ENCODE results near the gene UBN1. TPM values are rescaled to one million over a fixed set of nuclear protein-coding genes. Genes with fewer than 3 reads are reported as not detected.

The UBN1 gene
- total RNA-seq, 1 experiment from 2014 or later: 63.1 TPM

GRCh38 chr16:4890686-4891085 is 43.4 kb downstream of the UBN1 start:
- H3K36me3 ChIP-seq (ENCODE audit: control insufficient read depth, insufficient read depth, low read length): peaks cover 7% of the 10 kb centered on the region
- H3K4me3 ChIP-seq (ENCODE audit: low read depth in 2 of 2, low read length in 2 of 2): no peak overlapping the region
- TF ChIP-seq TCF7L2 (IDR thresholded peaks at IDR 0.05; ENCODE audit: low read depth, low read length): no peak
- TF ChIP-seq POLR2AphosphoS5 (IDR thresholded peaks at IDR 0.05; ENCODE audit: low read depth, low read length): no peak
- no peak for TF ChIP-seq CTCF (IDR thresholded peaks at IDR 0.05)
- no peak for TF ChIP-seq REST (IDR thresholded peaks at IDR 0.05; ENCODE audit: insufficient read depth in 1 of 2, low read depth in 2 of 2, low read length in 1 of 2)
- TF ChIP-seq SIN3A (IDR thresholded peaks at IDR 0.05; ENCODE audit: borderline replicate concordance, insufficient read depth, low read depth, low read length): 0 out of 2 replicates have a peak, but pooled peaks have one; percentile 2
- ChIA-PET CTCF (no interaction called here), POLR2A (no interaction called here)
- peaks cover 6% of the 10 kb centered on the region for H3K4me1 ChIP-seq (ENCODE audit: control insufficient read depth, insufficient read depth, low read length)
- intact Hi-C loops (cut with micrococcal nuclease; ENCODE audit: unreplicated experiment) (no loop called here), in situ Hi-C loops (cut with HindIII; ENCODE audit: low pct_unique_long_range_greater_than_20kb, low sequenced_read_pairs) (no loop called here)
- no TSS peak for BruUV-seq (replicated peaks)
- DNase-seq (ENCODE audit: low read depth, low spot score): no peak
- H3K27ac ChIP-seq (ENCODE audit: low read length): no peak overlapping the region
- H3K9me3 ChIP-seq (ENCODE audit: control insufficient read depth, insufficient read depth, low read depth, low read length): no peaks in the 10 kb centered on the region
- no peaks in the 10 kb centered on the region for H3K27me3 ChIP-seq (ENCODE audit: control insufficient read depth, insufficient read depth, low read length)
- ATAC-seq: no peak

GRCh38 chr16:4891097-4891885 is 44.0 kb downstream of the UBN1 start:
- ChIA-PET CTCF (no interaction called here), POLR2A (no interaction called here)
- H3K27me3 ChIP-seq (ENCODE audit: control insufficient read depth, insufficient read depth, low read length): no peaks in the 10 kb centered on the region
- peaks cover 6% of the 10 kb centered on the region for H3K4me1 ChIP-seq (ENCODE audit: control insufficient read depth, insufficient read depth, low read length)
- no peak overlapping the region for H3K27ac ChIP-seq (ENCODE audit: low read length)
- BruUV-seq (replicated peaks): no TSS peak
- TF ChIP-seq CTCF (IDR thresholded peaks at IDR 0.05): no peak
- no peak for TF ChIP-seq POLR2AphosphoS5 (IDR thresholded peaks at IDR 0.05; ENCODE audit: low read depth, low read length)
- no peak for TF ChIP-seq SIN3A (IDR thresholded peaks at IDR 0.05; ENCODE audit: borderline replicate concordance, insufficient read depth, low read depth, low read length)
- no peak for TF ChIP-seq REST (IDR thresholded peaks at IDR 0.05; ENCODE audit: insufficient read depth in 1 of 2, low read depth in 2 of 2, low read length in 1 of 2)
- no peak for TF ChIP-seq TCF7L2 (IDR thresholded peaks at IDR 0.05; ENCODE audit: low read depth, low read length)
- no peaks in the 10 kb centered on the region for H3K9me3 ChIP-seq (ENCODE audit: control insufficient read depth, insufficient read depth, low read depth, low read length)
- H3K36me3 ChIP-seq (ENCODE audit: control insufficient read depth, insufficient read depth, low read length): peaks cover 7% of the 10 kb centered on the region
- in situ Hi-C loops (cut with HindIII; ENCODE audit: low pct_unique_long_range_greater_than_20kb, low sequenced_read_pairs): no loop called here
- ATAC-seq (peak; percentile 20; the same call in 1 of the 2 replicates), DNase-seq (ENCODE audit: low read depth, low spot score) (no peak)
- intact Hi-C loops (cut with micrococcal nuclease; ENCODE audit: unreplicated experiment): no loop called here
- no peak overlapping the region for H3K4me3 ChIP-seq (ENCODE audit: low read depth in 2 of 2, low read length in 2 of 2)
